Fibroblast of lung (primary cell): ENCODE data around the gene MFSD12. TPM values are rescaled to one million over a fixed set of nuclear protein-coding genes. Genes with fewer than 3 reads are reported as not detected.

Experiments
- DNase-seq, 2 donors: peaks; one replicate each; pipeline versions ENCODE4 v3.0.0 to v3.0.0-alpha.2; 2010; ENCODE audit warnings: low read depth in 2 of 2
- H2AFZ ChIP-seq: 2 replicates; pipeline ENCODE4 v1.5.1; 2012; ENCODE audit warnings: low read length, control low read depth, inconsistent platforms
- H3K27ac ChIP-seq: 2 replicates; pipeline ENCODE4 v1.5.1; 2011; ENCODE audit warnings: low read length, control low read depth; ENCODE audit not compliant: insufficient read depth
- H3K27me3 ChIP-seq: 2 replicates; pipeline ENCODE4 v1.5.1; 2011; ENCODE audit warnings: mild to moderate bottlenecking, low read length; ENCODE audit not compliant: control insufficient read depth, insufficient read depth
- H3K36me3 ChIP-seq: 2 replicates; pipeline ENCODE4 v1.5.1; 2011; ENCODE audit warnings: low read length; ENCODE audit not compliant: control insufficient read depth, insufficient read depth
- H3K4me1 ChIP-seq: 2 replicates; pipeline ENCODE4 v1.5.1; 2011; ENCODE audit warnings: low read length; ENCODE audit not compliant: control insufficient read depth, insufficient read depth; ENCODE audit errors: extremely low read depth
- H3K4me2 ChIP-seq: 2 replicates; pipeline ENCODE4 v1.5.1; 2011; ENCODE audit warnings: low read length, control low read depth; ENCODE audit not compliant: insufficient read depth; ENCODE audit errors: extremely low read depth
- H3K4me3 ChIP-seq, 4 experiments: fragments of 200-600 bp in 1 of 4; sonication (generic) in 1 of 4; replicated peaks in 1 of 4; 2 replicates each; pipeline ENCODE4 v1.5.1; 2011 to 2016; ENCODE audit warnings: low read length in 4 of 4, low read depth in 3 of 4, mild to moderate bottlenecking in 3 of 4, control low read depth in 2 of 4, inconsistent platforms in 1 of 4, mixed read lengths in 1 of 4; ENCODE audit not compliant: insufficient read depth in 1 of 4; ENCODE audit errors: control extremely low read depth in 1 of 4
- H3K79me2 ChIP-seq: 2 replicates; pipeline ENCODE4 v1.5.1; 2012; ENCODE audit warnings: mild to moderate bottlenecking, low read length, inconsistent platforms; ENCODE audit not compliant: control insufficient read depth, insufficient read depth
- H3K9ac ChIP-seq: 2 replicates; pipeline ENCODE4 v1.5.1; 2011; ENCODE audit warnings: mild to moderate bottlenecking, low read length, control low read depth; ENCODE audit not compliant: insufficient read depth
- H3K9me3 ChIP-seq: 2 replicates; pipeline ENCODE4 v1.5.1; 2012; ENCODE audit warnings: low read depth, low read length; ENCODE audit not compliant: control insufficient read depth, insufficient read depth
- H4K20me1 ChIP-seq: 2 replicates; pipeline ENCODE4 v1.5.1; 2011; ENCODE audit warnings: low read length; ENCODE audit not compliant: control insufficient read depth, insufficient read depth; ENCODE audit errors: extremely low read depth
- CTCF ChIP-seq, 2 donors: IDR thresholded peaks in 1 of 2; conservative IDR thresholded peaks in 1 of 2; 1 replicate in 1 of 2; 2 replicates in 1 of 2; pipeline ENCODE4 v1.5.1; 2011 to 2012; ENCODE audit warnings: low read length in 2 of 2, control low read depth in 1 of 2, inconsistent platforms in 1 of 2, low read depth in 1 of 2, mild to moderate bottlenecking in 1 of 2
- EZH2 ChIP-seq: IDR thresholded peaks from 2 replicates; pipeline ENCODE4 v1.5.1; 2012; ENCODE audit warnings: low read length, control low read depth, mild to moderate bottlenecking; ENCODE audit errors: missing control alignments
- polyA plus RNA-seq, 2 donors: library from polyadenylated mRNA; depleted of rRNA in 1 of 2; stranded (reverse) in 1 of 2; unstranded in 1 of 2; fragments of >200 nt; gene quantifications; 2 replicates each; pipeline ENCODE4 v1.2.1, GENCODE V29; 2011 to 2012; ENCODE audit warnings: missing spikeins in 1 of 2
- total RNA-seq: library from RNA; depleted of rRNA; stranded (reverse); fragments of >200 nt; gene quantifications from 2 replicates; pipeline ENCODE4 v1.2.1, GENCODE V29; 2014

MFSD12 gene
- total and polyA plus RNA-seq, 2 donors (not counting 1 experiment from before 2014, with no cell fraction given): 20.6 to 79.9 TPM

- H3K9ac ChIP-seq: no peak overlapping the region
- no peak for TF ChIP-seq EZH2
- no peak for TF ChIP-seq CTCF (conservative IDR thresholded peaks at IDR 0.05 in 1 of 2, IDR thresholded peaks at IDR 0.05 in 1 of 2; ENCODE audit: low read depth in 1 of 2, low read length in 2 of 2)
- no peaks in the 10 kb centered on the region for H4K20me1 ChIP-seq
- no peak overlapping the region for H3K4me3 ChIP-seq
- no peaks in the 10 kb centered on the region for H3K79me2 ChIP-seq
- no peaks in the 10 kb centered on the region for H3K9me3 ChIP-seq
- no peak for DNase-seq
- no peak overlapping the region for H2AFZ ChIP-seq
- H3K36me3 ChIP-seq: peaks cover 20% of the 10 kb centered on the region
- H3K27me3 ChIP-seq: no peaks in the 10 kb centered on the region
- no peak overlapping the region for H3K27ac ChIP-seq
- H3K4me2 ChIP-seq: no peak overlapping the region
- H3K4me1 ChIP-seq: no peaks in the 10 kb centered on the region
Measured at GRCh38 chr19:3546119-3546518, 11.3 kb downstream of the MFSD12 start.

GRCh38 chr19:3545669-3546034, 11.7 kb downstream of the MFSD12 start:
- TF ChIP-seq EZH2 (no peak), CTCF (conservative IDR thresholded peaks at IDR 0.05 in 1 of 2, IDR thresholded peaks at IDR 0.05 in 1 of 2; ENCODE audit: low read depth in 1 of 2, low read length in 2 of 2) (no peak)
- Histone ChIP-seq H3K36me3 (peaks cover 17% of the 10 kb centered on the region), H4K20me1 (no peaks in the 10 kb centered on the region), H3K27ac (no peak overlapping the region), H3K27me3 (no peaks in the 10 kb centered on the region), H3K9ac (no peak overlapping the region), H3K4me1 (no peaks in the 10 kb centered on the region), H3K4me3 (no peak overlapping the region), H3K4me2 (no peak overlapping the region), H2AFZ (no peak overlapping the region), H3K9me3 (no peaks in the 10 kb centered on the region), H3K79me2 (no peaks in the 10 kb centered on the region)
- DNase-seq: no peak

GRCh38 chr19:3544742-3545668, 12.4 kb downstream of the MFSD12 start:
- TF ChIP-seq CTCF (conservative IDR thresholded peaks at IDR 0.05 in 1 of 2, IDR thresholded peaks at IDR 0.05 in 1 of 2; ENCODE audit: low read depth in 1 of 2, low read length in 2 of 2) (peak; percentile 80 to 94), EZH2 (no peak)
- H3K4me2 ChIP-seq: no peak overlapping the region
- no peak overlapping the region for H3K4me3 ChIP-seq
- DNase-seq: peak in 1 of 2 donors; percentile 42
- no peaks in the 10 kb centered on the region for H3K4me1 ChIP-seq
- no peak overlapping the region for H2AFZ ChIP-seq
- H3K27ac ChIP-seq: no peak overlapping the region
- no peaks in the 10 kb centered on the region for H4K20me1 ChIP-seq
- H3K27me3 ChIP-seq: no peaks in the 10 kb centered on the region
- no peaks in the 10 kb centered on the region for H3K79me2 ChIP-seq
- H3K36me3 ChIP-seq: peaks cover 17% of the 10 kb centered on the region
- no peak overlapping the region for H3K9ac ChIP-seq
- H3K9me3 ChIP-seq: no peaks in the 10 kb centered on the region
